ENCODE measurements around the gene STRAP.

Gene STRAP

GRCh38 chr12:15859116-15859515 lies 23.1 kb upstream of the STRAP start:
- Histone ChIP-seq H3K9me2 (replicated peaks; ENCODE audit: insufficient read depth, low read length) (no peaks in the 10 kb centered on the region), H3K79me2 (ENCODE audit: low read length) (no peaks in the 10 kb centered on the region), H3K4me3 (ENCODE audit: low read length) (no peak overlapping the region), H3F3A (ENCODE audit: insufficient read depth, low read length) (no peaks in the 10 kb centered on the region), H2AFZ (ENCODE audit: low read length) (no peak overlapping the region), H4K20me1 (ENCODE audit: insufficient read depth, low read length) (no peaks in the 10 kb centered on the region), H3K27me3 (replicated peaks; ENCODE audit: insufficient read depth, low read length) (no peaks in the 10 kb centered on the region), H3K4me1 (ENCODE audit: low read length) (no peaks in the 10 kb centered on the region), H3K9ac (ENCODE audit: low read length) (no peak overlapping the region), H3K4me2 (ENCODE audit: low read depth, low read length) (no peak overlapping the region), H3K27ac (ENCODE audit: low read length) (no peak overlapping the region), H3K36me3 (replicated peaks; ENCODE audit: insufficient read depth, low read length) (no peaks in the 10 kb centered on the region), H3K9me3 (replicated peaks; ENCODE audit: insufficient read depth, low read length) (no peaks in the 10 kb centered on the region)
- TF ChIP-seq EZH2 (optimal IDR thresholded peaks at IDR 0.05; ENCODE audit: low read depth, low read length): no peak
- TF ChIP-seq, protein P1, sequence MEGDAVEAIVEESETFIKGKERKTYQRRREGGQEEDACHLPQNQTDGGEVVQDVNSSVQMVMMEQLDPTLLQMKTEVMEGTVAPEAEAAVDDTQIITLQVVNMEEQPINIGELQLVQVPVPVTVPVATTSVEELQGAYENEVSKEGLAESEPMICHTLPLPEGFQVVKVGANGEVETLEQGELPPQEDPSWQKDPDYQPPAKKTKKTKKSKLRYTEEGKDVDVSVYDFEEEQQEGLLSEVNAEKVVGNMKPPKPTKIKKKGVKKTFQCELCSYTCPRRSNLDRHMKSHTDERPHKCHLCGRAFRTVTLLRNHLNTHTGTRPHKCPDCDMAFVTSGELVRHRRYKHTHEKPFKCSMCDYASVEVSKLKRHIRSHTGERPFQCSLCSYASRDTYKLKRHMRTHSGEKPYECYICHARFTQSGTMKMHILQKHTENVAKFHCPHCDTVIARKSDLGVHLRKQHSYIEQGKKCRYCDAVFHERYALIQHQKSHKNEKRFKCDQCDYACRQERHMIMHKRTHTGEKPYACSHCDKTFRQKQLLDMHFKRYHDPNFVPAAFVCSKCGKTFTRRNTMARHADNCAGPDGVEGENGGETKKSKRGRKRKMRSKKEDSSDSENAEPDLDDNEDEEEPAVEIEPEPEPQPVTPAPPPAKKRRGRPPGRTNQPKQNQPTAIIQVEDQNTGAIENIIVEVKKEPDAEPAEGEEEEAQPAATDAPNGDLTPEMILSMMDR (IDR thresholded peaks at IDR 0.05; ENCODE audit: low read length): no peak
- no peak for TF ChIP-seq EZH2phosphoT487 (IDR thresholded peaks at IDR 0.05; ENCODE audit: low read length)
- no peak for DNase-seq

GRCh38 chr12:15861404-15861803 lies 20.8 kb upstream of the STRAP start:
- Histone ChIP-seq H3K9me2 (replicated peaks; ENCODE audit: insufficient read depth, low read length) (no peaks in the 10 kb centered on the region), H3K4me2 (ENCODE audit: low read depth, low read length) (no peak overlapping the region), H3K36me3 (replicated peaks; ENCODE audit: insufficient read depth, low read length) (no peaks in the 10 kb centered on the region), H3K4me1 (ENCODE audit: low read length) (no peaks in the 10 kb centered on the region), H3K27ac (ENCODE audit: low read length) (no peak overlapping the region), H4K20me1 (ENCODE audit: insufficient read depth, low read length) (no peaks in the 10 kb centered on the region), H3K27me3 (replicated peaks; ENCODE audit: insufficient read depth, low read length) (no peaks in the 10 kb centered on the region), H2AFZ (ENCODE audit: low read length) (no peak overlapping the region), H3K4me3 (ENCODE audit: low read length) (no peak overlapping the region), H3K9ac (ENCODE audit: low read length) (no peak overlapping the region), H3K9me3 (replicated peaks; ENCODE audit: insufficient read depth, low read length) (no peaks in the 10 kb centered on the region), H3K79me2 (ENCODE audit: low read length) (no peaks in the 10 kb centered on the region), H3F3A (ENCODE audit: insufficient read depth, low read length) (no peaks in the 10 kb centered on the region)
- DNase-seq: no peak
- TF ChIP-seq, protein P1 (IDR thresholded peaks at IDR 0.05; ENCODE audit: low read length): no peak
- TF ChIP-seq EZH2 (optimal IDR thresholded peaks at IDR 0.05; ENCODE audit: low read depth, low read length) (no peak), EZH2phosphoT487 (IDR thresholded peaks at IDR 0.05; ENCODE audit: low read length) (no peak)

- H3K9me3 ChIP-seq (replicated peaks; ENCODE audit: insufficient read depth, low read length): no peaks in the 10 kb centered on the region
- no peaks in the 10 kb centered on the region for H3K4me1 ChIP-seq (ENCODE audit: low read length)
- H3K4me2 ChIP-seq (ENCODE audit: low read depth, low read length): no peak overlapping the region
- no peak overlapping the region for H3K9ac ChIP-seq (ENCODE audit: low read length)
- no peaks in the 10 kb centered on the region for H3F3A ChIP-seq (ENCODE audit: insufficient read depth, low read length)
- DNase-seq: no peak
- no peak overlapping the region for H2AFZ ChIP-seq (ENCODE audit: low read length)
- no peaks in the 10 kb centered on the region for H3K36me3 ChIP-seq (replicated peaks; ENCODE audit: insufficient read depth, low read length)
- no peak overlapping the region for H3K4me3 ChIP-seq (ENCODE audit: low read length)
- TF ChIP-seq EZH2phosphoT487 (IDR thresholded peaks at IDR 0.05; ENCODE audit: low read length): no peak
- TF ChIP-seq, protein P1 (IDR thresholded peaks at IDR 0.05; ENCODE audit: low read length): no peak
- no peaks in the 10 kb centered on the region for H3K27me3 ChIP-seq (replicated peaks; ENCODE audit: insufficient read depth, low read length)
- no peak overlapping the region for H3K27ac ChIP-seq (ENCODE audit: low read length)
- H4K20me1 ChIP-seq (ENCODE audit: insufficient read depth, low read length): no peaks in the 10 kb centered on the region
- H3K9me2 ChIP-seq (replicated peaks; ENCODE audit: insufficient read depth, low read length): no peaks in the 10 kb centered on the region
- H3K79me2 ChIP-seq (ENCODE audit: low read length): no peaks in the 10 kb centered on the region
These were observed 19.3 kb upstream of the STRAP start for GRCh38 chr12:15862840-15863239.
